K562 (cell line): ENCODE results near the gene KCP. TPM values are rescaled to one million over a fixed set of nuclear protein-coding genes. Genes with fewer than 3 reads are reported as not detected.

Experiments
- CBFA2T2 ChIP-seq: fragments of 450-650 bp; conservative IDR thresholded peaks from 2 replicates; pipeline ENCODE4 v1.6.1; 2017; ENCODE audit warnings: mild to moderate bottlenecking
- CBX2 ChIP-seq: fragments of 200-600 bp; sonication (generic); IDR thresholded peaks from one replicate; pipeline ENCODE4 v1.6.1; 2012; ENCODE audit warnings: mild to moderate bottlenecking, low read length, inconsistent platforms; ENCODE audit not compliant: insufficient read depth, poor library complexity, severe bottlenecking
- CCNT2 ChIP-seq: IDR thresholded peaks from 2 replicates; pipeline ENCODE4 v1.6.1; 2011; ENCODE audit warnings: borderline replicate concordance, low read depth, mild to moderate bottlenecking, moderate library complexity, mixed read lengths, low read length; ENCODE audit not compliant: insufficient read length; ENCODE audit errors: extremely low read depth
- HLTF ChIP-seq: fragments of 450-650 bp; IDR thresholded peaks from 2 replicates; pipeline ENCODE4 v1.6.1; 2016
- MEIS2 ChIP-seq: fragments of 450-650 bp; IDR thresholded peaks from 2 replicates; pipeline ENCODE4 v1.6.1; 2014; ENCODE audit warnings: mild to moderate bottlenecking; ENCODE audit not compliant: partially characterized antibody
- MIER1 ChIP-seq: fragments of 450-650 bp; IDR thresholded peaks from 2 replicates; pipeline ENCODE4 v1.6.1; 2016; ENCODE audit warnings: antibody characterized with exemption, mild to moderate bottlenecking, low read depth
- NR2C2 ChIP-seq, 2 experiments: fragments of 200-800 bp in 1 of 2; sonication (Bioruptor generic) in 1 of 2; sonication (generic) in 1 of 2; formaldehyde crosslinking in 1 of 2; IDR thresholded peaks; 2 replicates each; pipeline versions ENCODE4 v1.6.1 to v1.8.0; 2016 to 2022; ENCODE audit warnings: mild to moderate bottlenecking in 1 of 2, missing compliant biosample characterization in 1 of 2, missing genetic modification characterization in 1 of 2, missing genetic modification reagents in 1 of 2
- NR3C1 ChIP-seq: sonication (generic); formaldehyde crosslinking; IDR thresholded peaks from 2 replicates; pipeline ENCODE4 v1.8.1; 2022; ENCODE audit warnings: missing genetic modification reagents
- NUFIP1 ChIP-seq: fragments of 450-650 bp; IDR thresholded peaks from 2 replicates; pipeline ENCODE4 v1.6.1; 2018; ENCODE audit not compliant: partially characterized antibody
- PCBP1 ChIP-seq: fragments of 200-400 bp; formaldehyde crosslinking; IDR thresholded peaks from 2 replicates; pipeline ENCODE4 v1.6.1; 2018; ENCODE audit warnings: mild to moderate bottlenecking, low read depth, low read length; ENCODE audit not compliant: poor library complexity, severe bottlenecking
- ZFP30 ChIP-seq: fragments of 250-450 bp; sonication (Bioruptor Pico); IDR thresholded peaks from 2 replicates; pipeline ENCODE4 v1.8.0; 2022; ENCODE audit warnings: moderate library complexity, mild to moderate bottlenecking, inconsistent platforms, borderline replicate concordance
- ZNF124 ChIP-seq: sonication (generic); formaldehyde crosslinking; IDR thresholded peaks from 2 replicates; pipeline ENCODE4 v1.8.1; 2022; ENCODE audit warnings: missing genetic modification reagents
- ZNF764 ChIP-seq: fragments of 250-450 bp; sonication (Bioruptor Pico); IDR thresholded peaks from 2 replicates; pipeline ENCODE4 v1.4.0; 2020; ENCODE audit warnings: low read depth, mild to moderate bottlenecking, moderate library complexity
- polyA plus RNA-seq, 8 experiments: library from polyadenylated mRNA; depleted of rRNA in 4 of 8; stranded (reverse) in 5 of 8; unstranded in 3 of 8; fragments of >200 nt; fragmentation: Nextera tagmentation in 2 of 8; fragmentation: Illumina TruSeq in 1 of 8; extraction: Ambion mirVana in 2 of 8; extraction: Trizol in 1 of 8; gene quantifications; 2 replicates each; pipeline versions ENCODE4 v1.2.1 to v1.2.3, GENCODE V29; 2011 to 2014; ENCODE audit warnings: inconsistent platforms in 1 of 8, missing spikeins in 1 of 8
- total RNA-seq, 7 experiments: library from RNA; depleted of rRNA in 6 of 7; stranded (reverse); fragments of >200 nt in 6 of 7; fragmentation: Illumina TruSeq in 2 of 7; extraction: Trizol in 2 of 7; gene quantifications; 2 replicates each; pipeline versions ENCODE4 v1.2.1 to v1.2.3, GENCODE V29; 2011 to 2021; ENCODE audit warnings: low replicate concordance in 1 of 7
- TF ChIP-seq, protein P1 (sequence below), 2 experiments: fragments of 150-350 bp in 1 of 2; IDR thresholded peaks; 2 replicates each; pipeline ENCODE4 v1.6.1; 2012 to 2016; ENCODE audit warnings: low read depth in 2 of 2, low read length in 2 of 2, mild to moderate bottlenecking in 1 of 2, moderate library complexity in 1 of 2
- TF ChIP-seq, protein P2 (sequence below): sonication (generic); formaldehyde crosslinking; IDR thresholded peaks from 2 replicates; pipeline ENCODE4 v1.8.0; 2023; ENCODE audit warnings: mild to moderate bottlenecking, missing genetic modification reagents
- TF ChIP-seq, protein P3 (sequence below): fragments of 200-800 bp; sonication (Bioruptor generic); IDR thresholded peaks from 2 replicates; pipeline ENCODE4 v1.6.1; 2016; ENCODE audit warnings: missing genetic modification characterization, missing compliant biosample characterization

KCP gene
- total and polyA plus RNA-seq, 9 of the 15 experiments (the other 6 are each of a cell fraction or from before 2014, with no cell fraction given) = 0.06 to 0.17 (median 0.12) TPM; not detected in 3

DNA sequence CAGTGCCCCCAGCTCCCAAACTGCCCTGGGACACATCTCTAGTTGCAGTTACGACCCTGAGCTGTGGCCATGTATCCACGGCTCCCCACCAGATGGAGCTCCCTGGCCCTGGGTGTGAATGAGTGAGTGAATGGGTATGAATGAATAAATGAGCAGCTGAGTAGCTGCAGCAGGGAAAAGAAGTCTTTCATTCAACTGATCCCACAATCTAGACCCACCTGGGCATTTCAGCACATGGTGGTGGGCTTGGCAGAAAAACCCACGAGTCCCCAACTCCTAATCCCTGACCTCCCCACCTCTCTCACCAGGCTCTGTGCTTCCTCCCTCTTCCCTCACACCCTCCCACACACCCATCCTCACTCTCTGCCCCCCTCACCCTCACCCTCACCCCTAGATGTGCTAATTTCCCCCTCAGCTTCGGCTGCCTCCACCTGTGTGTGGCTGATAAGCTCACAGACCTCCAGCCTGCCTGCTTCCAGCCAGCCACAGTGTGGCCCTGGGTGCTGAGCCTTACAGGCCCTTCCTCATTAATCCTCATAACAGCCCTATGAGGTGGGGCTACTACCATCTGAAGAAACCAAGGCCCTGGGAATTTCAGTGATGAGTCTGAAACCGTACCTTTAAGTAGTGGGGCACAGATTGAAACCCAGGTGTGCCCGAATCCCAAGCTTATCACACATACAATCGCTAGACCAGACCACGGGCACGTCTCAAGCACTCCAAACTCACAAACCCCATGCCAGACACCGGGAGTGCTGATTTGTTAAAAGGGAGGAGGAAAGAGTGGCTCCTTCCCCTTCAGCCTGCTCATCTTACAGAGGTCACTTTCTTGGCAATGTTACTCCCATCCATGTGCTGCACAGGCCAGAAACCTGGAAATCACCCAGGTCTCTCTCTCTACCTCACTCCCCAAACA lies 50.1 kb downstream of the KCP start (continued):
- TF ChIP-seq CCNT2 (peak; percentile 67), MIER1 (no peak; the same call in 1 of the 2 replicates), NUFIP1 (peak; percentile 87), ZNF764 (CRISPR knock-in tag) (no peak), MEIS2 (peak; percentile 62), CBFA2T2 (peak; percentile 95), CBX2 (no peak), HLTF (peak; percentile 99), ZFP30 (CRISPR knock-in tag) (no peak), PCBP1 (no peak), ZNF124 (no peak), NR2C2 (CRISPR knock-in tag; IDR thresholded peaks at IDR 0.05) (0 out of 2 replicates have a peak, but pooled peaks have one; percentile 45), NR2C2 (tag; IDR thresholded peaks at IDR 0.05) (0 out of 2 replicates have a peak, but pooled peaks have one; percentile 6), NR3C1 (CRISPR knock-in tag) (no peak)
- TF ChIP-seq, protein P1, sequence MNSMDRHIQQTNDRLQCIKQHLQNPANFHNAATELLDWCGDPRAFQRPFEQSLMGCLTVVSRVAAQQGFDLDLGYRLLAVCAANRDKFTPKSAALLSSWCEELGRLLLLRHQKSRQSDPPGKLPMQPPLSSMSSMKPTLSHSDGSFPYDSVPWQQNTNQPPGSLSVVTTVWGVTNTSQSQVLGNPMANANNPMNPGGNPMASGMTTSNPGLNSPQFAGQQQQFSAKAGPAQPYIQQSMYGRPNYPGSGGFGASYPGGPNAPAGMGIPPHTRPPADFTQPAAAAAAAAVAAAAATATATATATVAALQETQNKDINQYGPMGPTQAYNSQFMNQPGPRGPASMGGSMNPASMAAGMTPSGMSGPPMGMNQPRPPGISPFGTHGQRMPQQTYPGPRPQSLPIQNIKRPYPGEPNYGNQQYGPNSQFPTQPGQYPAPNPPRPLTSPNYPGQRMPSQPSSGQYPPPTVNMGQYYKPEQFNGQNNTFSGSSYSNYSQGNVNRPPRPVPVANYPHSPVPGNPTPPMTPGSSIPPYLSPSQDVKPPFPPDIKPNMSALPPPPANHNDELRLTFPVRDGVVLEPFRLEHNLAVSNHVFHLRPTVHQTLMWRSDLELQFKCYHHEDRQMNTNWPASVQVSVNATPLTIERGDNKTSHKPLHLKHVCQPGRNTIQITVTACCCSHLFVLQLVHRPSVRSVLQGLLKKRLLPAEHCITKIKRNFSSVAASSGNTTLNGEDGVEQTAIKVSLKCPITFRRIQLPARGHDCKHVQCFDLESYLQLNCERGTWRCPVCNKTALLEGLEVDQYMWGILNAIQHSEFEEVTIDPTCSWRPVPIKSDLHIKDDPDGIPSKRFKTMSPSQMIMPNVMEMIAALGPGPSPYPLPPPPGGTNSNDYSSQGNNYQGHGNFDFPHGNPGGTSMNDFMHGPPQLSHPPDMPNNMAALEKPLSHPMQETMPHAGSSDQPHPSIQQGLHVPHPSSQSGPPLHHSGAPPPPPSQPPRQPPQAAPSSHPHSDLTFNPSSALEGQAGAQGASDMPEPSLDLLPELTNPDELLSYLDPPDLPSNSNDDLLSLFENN (IDR thresholded peaks at IDR 0.05; ENCODE audit: low read depth in 2 of 2, low read length in 2 of 2) = peak in 1 of 2 experiments; percentile 82; a peak in 2 of 4 replicates
- TF ChIP-seq, protein P2, sequence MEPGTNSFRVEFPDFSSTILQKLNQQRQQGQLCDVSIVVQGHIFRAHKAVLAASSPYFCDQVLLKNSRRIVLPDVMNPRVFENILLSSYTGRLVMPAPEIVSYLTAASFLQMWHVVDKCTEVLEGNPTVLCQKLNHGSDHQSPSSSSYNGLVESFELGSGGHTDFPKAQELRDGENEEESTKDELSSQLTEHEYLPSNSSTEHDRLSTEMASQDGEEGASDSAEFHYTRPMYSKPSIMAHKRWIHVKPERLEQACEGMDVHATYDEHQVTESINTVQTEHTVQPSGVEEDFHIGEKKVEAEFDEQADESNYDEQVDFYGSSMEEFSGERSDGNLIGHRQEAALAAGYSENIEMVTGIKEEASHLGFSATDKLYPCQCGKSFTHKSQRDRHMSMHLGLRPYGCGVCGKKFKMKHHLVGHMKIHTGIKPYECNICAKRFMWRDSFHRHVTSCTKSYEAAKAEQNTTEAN (CRISPR knock-in tag) = peak; percentile 81; the same call in 1 of the 2 replicates
- TF ChIP-seq, protein P3, sequence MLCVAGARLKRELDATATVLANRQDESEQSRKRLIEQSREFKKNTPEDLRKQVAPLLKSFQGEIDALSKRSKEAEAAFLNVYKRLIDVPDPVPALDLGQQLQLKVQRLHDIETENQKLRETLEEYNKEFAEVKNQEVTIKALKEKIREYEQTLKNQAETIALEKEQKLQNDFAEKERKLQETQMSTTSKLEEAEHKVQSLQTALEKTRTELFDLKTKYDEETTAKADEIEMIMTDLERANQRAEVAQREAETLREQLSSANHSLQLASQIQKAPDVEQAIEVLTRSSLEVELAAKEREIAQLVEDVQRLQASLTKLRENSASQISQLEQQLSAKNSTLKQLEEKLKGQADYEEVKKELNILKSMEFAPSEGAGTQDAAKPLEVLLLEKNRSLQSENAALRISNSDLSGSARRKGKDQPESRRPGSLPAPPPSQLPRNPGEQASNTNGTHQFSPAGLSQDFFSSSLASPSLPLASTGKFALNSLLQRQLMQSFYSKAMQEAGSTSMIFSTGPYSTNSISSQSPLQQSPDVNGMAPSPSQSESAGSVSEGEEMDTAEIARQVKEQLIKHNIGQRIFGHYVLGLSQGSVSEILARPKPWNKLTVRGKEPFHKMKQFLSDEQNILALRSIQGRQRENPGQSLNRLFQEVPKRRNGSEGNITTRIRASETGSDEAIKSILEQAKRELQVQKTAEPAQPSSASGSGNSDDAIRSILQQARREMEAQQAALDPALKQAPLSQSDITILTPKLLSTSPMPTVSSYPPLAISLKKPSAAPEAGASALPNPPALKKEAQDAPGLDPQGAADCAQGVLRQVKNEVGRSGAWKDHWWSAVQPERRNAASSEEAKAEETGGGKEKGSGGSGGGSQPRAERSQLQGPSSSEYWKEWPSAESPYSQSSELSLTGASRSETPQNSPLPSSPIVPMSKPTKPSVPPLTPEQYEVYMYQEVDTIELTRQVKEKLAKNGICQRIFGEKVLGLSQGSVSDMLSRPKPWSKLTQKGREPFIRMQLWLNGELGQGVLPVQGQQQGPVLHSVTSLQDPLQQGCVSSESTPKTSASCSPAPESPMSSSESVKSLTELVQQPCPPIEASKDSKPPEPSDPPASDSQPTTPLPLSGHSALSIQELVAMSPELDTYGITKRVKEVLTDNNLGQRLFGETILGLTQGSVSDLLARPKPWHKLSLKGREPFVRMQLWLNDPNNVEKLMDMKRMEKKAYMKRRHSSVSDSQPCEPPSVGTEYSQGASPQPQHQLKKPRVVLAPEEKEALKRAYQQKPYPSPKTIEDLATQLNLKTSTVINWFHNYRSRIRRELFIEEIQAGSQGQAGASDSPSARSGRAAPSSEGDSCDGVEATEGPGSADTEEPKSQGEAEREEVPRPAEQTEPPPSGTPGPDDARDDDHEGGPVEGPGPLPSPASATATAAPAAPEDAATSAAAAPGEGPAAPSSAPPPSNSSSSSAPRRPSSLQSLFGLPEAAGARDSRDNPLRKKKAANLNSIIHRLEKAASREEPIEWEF (CRISPR knock-in tag) = no peak
